ENCODE results near the gene MARF1.
"Not testable (repeated sequence)": the region's sequence is repeated elsewhere in the genome, so short reads cannot be mapped to it uniquely, and the experiment has no call there.

MARF1 gene

GRCh38 chr16:15573274-15573895, 69.6 kb downstream of the MARF1 start:
- no peak for TF ChIP-seq POLR2A (IDR thresholded peaks at IDR 0.05; ENCODE audit: low read depth, low read length)
- TF ChIP-seq POLR2AphosphoS5 (IDR thresholded peaks at IDR 0.05; ENCODE audit: low read depth, low read length): no peak
- TF ChIP-seq TAF1 (IDR thresholded peaks at IDR 0.05; ENCODE audit: borderline replicate concordance, low read depth, low read length): no peak
- FAIRE-seq: no peak
- DNase-seq (ENCODE audit: insufficient read length): no peak

DNA sequence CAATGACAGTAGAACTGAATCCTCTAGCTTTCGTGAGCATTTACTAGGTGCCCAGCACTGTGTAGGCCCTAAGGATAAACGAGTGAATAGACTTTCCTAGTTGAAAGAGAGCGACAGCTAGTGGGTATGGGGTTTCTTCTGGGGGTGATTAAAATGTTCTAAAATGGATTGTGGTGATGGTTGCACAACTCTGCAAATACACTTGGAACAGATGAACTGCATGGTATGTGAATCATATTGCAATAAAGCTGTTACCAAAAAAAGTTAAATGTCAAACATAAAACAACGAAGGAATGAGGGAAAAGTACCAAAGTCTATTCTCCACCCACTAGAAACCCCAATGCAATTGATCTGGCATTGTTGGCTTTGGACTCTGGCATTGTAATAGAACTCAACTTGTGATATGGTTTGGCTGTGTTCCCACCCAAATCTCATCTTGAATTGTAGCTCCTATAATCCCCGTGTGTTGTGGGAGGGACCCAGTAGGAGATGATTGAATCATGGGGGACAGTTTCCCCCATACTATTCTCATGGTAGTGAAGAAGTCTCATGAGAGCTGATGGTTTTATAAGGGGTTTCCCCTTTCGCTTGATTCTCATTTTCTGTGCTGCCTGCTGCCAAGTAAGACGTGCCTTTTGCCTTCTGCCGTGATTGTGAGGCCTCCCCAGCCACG, 70.5 kb downstream of the MARF1 start:
- TF ChIP-seq TAF1 (IDR thresholded peaks at IDR 0.05; ENCODE audit: borderline replicate concordance, low read depth, low read length) (no peak), POLR2AphosphoS5 (IDR thresholded peaks at IDR 0.05; ENCODE audit: low read depth, low read length) (no peak), POLR2A (IDR thresholded peaks at IDR 0.05; ENCODE audit: low read depth, low read length) (no peak)
- FAIRE-seq: no peak

GRCh38 chr16:15571557-15571956, 71.4 kb downstream of the MARF1 start:
- no peak for FAIRE-seq
- TF ChIP-seq POLR2AphosphoS5 (IDR thresholded peaks at IDR 0.05; ENCODE audit: low read depth, low read length): no peak
- TF ChIP-seq POLR2A (IDR thresholded peaks at IDR 0.05; ENCODE audit: low read depth, low read length): no peak
- no peak for TF ChIP-seq TAF1 (IDR thresholded peaks at IDR 0.05; ENCODE audit: borderline replicate concordance, low read depth, low read length)

More for the DNA sequence above, 70.5 kb downstream of the MARF1 start:
- no peak for DNase-seq (ENCODE audit: insufficient read length)

DNA sequence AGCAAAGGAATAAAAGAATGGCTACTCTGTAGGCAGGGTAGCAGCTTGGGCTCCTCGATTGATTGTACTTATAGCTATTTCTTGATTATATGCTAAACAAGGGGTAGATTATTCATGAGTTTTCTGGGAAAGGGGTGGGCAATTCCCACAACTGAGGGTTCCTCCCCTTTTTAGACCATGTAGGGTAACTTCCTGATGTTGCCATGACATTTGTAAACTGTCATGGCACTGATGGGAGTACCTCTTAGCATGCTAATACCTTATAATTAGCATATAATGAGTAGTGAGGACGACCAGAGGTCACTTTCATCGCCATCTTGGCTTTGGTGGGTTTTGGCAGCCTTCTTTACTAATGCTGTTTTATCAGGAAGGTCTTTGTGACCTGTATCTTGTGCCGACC, 72.3 kb downstream of the MARF1 start:
- not testable (repeated sequence) for FAIRE-seq; DNase-seq (ENCODE audit: insufficient read length)

More at GRCh38 chr16:15571557-15571956, 71.4 kb downstream of the MARF1 start:
- DNase-seq (ENCODE audit: insufficient read length): no peak

- FAIRE-seq: no peak
- no peak for DNase-seq (ENCODE audit: insufficient read length)
- no peak for TF ChIP-seq POLR2AphosphoS5 (IDR thresholded peaks at IDR 0.05; ENCODE audit: low read depth, low read length)
- TF ChIP-seq TAF1 (IDR thresholded peaks at IDR 0.05; ENCODE audit: borderline replicate concordance, low read depth, low read length): no peak
Measured at GRCh38 chr16:15567823-15568222, 75.1 kb downstream of the MARF1 start.

DNA sequence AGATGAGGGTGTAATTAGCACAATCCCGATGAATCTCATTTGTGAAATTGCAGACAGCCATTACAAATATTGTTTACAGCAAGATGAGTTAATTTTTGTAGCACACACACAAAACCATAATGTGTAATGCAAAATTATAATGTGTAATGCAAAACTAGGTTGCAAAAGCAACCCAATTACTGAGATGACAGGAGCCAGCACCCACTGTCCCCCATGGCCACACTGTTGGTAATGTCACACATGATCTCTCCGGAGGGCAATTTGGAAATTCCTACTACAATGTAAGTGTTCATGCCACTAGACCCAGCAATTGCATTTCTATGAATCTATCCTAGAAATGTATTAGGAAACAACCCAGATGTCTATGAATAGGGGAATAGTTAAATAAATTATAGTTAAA, 76.9 kb downstream of the MARF1 start:
- TF ChIP-seq TAF1 (IDR thresholded peaks at IDR 0.05; ENCODE audit: borderline replicate concordance, low read depth, low read length): no peak
- no peak for TF ChIP-seq POLR2AphosphoS5 (IDR thresholded peaks at IDR 0.05; ENCODE audit: low read depth, low read length)
- TF ChIP-seq POLR2A (IDR thresholded peaks at IDR 0.05; ENCODE audit: low read depth, low read length): no peak
- FAIRE-seq (no peak), DNase-seq (ENCODE audit: insufficient read length) (no peak)

DNA sequence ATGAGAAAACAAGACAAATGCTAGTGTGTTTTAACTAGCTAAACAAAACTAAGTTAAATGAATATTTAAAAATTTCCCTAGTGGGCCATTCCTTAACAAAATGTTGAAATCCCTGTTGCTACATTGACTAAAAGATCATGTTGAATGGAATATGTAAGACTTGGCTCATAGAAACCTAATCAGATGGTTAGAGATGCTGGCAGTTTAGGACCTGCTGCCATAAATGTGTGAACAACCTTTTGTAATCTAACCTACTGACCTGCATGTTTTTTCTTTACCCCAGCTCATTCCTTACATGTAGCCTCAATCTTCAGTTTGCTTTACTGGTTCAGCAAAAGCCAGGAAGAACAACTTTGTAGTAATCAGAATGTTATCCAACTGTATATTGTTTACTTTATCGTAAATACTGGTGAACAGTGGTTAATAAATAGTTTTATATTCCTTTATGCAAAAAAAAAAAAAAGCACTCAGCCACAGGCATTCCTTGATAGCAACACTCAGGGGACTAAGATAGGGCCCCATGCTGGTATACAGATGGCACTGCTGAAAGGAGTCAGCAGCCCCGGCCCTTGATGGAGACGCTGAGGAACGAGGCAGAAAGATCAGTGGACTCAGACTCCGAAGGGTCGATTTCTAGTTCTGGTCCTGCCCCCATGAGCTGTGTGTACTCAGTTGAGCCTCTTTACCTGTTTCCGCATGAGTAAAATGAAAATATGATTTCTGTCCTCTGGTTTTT, 78.2 kb downstream of the MARF1 start:
- DNase-seq (ENCODE audit: insufficient read length): no peak
- FAIRE-seq: no peak
- TF ChIP-seq TAF1 (IDR thresholded peaks at IDR 0.05; ENCODE audit: borderline replicate concordance, low read depth, low read length) (no peak), POLR2AphosphoS5 (IDR thresholded peaks at IDR 0.05; ENCODE audit: low read depth, low read length) (no peak), POLR2A (IDR thresholded peaks at IDR 0.05; ENCODE audit: low read depth, low read length) (no peak)

DNA sequence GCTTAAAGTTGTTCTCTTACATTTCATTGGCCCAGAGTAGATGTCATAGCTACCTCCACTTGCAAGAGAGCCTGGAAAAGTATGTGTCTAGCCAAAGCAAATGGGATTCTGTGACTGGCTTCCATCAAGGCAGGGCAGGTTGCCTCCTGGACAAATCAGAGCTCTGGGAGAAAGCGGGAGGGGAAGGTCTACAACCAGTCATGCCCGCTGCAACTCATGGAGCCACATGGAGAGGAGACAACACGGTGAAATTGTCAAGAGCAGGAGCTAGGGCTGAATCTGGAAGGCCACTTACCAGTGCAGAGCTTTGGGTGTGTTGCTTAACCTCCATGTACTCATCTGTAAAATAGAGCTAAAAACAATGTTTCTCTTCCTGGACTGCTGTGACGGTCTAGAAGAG, 83.8 kb downstream of the MARF1 start:
- no peak for DNase-seq (ENCODE audit: insufficient read length)
- FAIRE-seq: no peak
- TF ChIP-seq POLR2A (IDR thresholded peaks at IDR 0.05; ENCODE audit: low read depth, low read length): no peak
- TF ChIP-seq TAF1 (IDR thresholded peaks at IDR 0.05; ENCODE audit: borderline replicate concordance, low read depth, low read length): no peak
- TF ChIP-seq POLR2AphosphoS5 (IDR thresholded peaks at IDR 0.05; ENCODE audit: low read depth, low read length): no peak

- no peak for DNase-seq (ENCODE audit: insufficient read length)
- TF ChIP-seq POLR2AphosphoS5 (IDR thresholded peaks at IDR 0.05; ENCODE audit: low read depth, low read length): no peak
- no peak for TF ChIP-seq TAF1 (IDR thresholded peaks at IDR 0.05; ENCODE audit: borderline replicate concordance, low read depth, low read length)
- TF ChIP-seq POLR2A (IDR thresholded peaks at IDR 0.05; ENCODE audit: low read depth, low read length): no peak
- no peak for FAIRE-seq
Measured at GRCh38 chr16:15557258-15557657, 85.7 kb downstream of the MARF1 start.

- no peak for FAIRE-seq
Measured at GRCh38 chr16:15556130-15556529, 86.8 kb downstream of the MARF1 start.

GRCh38 chr16:15553313-15554088, 89.5 kb downstream of the MARF1 start:
- DNase-seq (ENCODE audit: insufficient read length) (no peak), FAIRE-seq (no peak)
- TF ChIP-seq POLR2AphosphoS5 (IDR thresholded peaks at IDR 0.05; ENCODE audit: low read depth, low read length) (no peak), TAF1 (IDR thresholded peaks at IDR 0.05; ENCODE audit: borderline replicate concordance, low read depth, low read length) (no peak)

More at GRCh38 chr16:15556130-15556529, 86.8 kb downstream of the MARF1 start:
- TF ChIP-seq POLR2AphosphoS5 (IDR thresholded peaks at IDR 0.05; ENCODE audit: low read depth, low read length) (no peak), TAF1 (IDR thresholded peaks at IDR 0.05; ENCODE audit: borderline replicate concordance, low read depth, low read length) (no peak), POLR2A (IDR thresholded peaks at IDR 0.05; ENCODE audit: low read depth, low read length) (no peak)
- no peak for DNase-seq (ENCODE audit: insufficient read length)

Measured in GM12892 (cell line).